GM18507 (cell line): ENCODE results near the gene OLFML2A.
A peak's percentile ranks its signal among the peaks of the same experiment; 100 is the strongest.

ENCODE experiments used
- DNase-seq: peaks from one replicate; pipeline ENCODE4 v3.0.0; 2011; ENCODE audit warnings: low read depth; ENCODE audit not compliant: insufficient read length; ENCODE audit errors: extremely low spot score
- FAIRE-seq: peaks from 2 replicates; lab custom pipeline; 2011; peaks lifted over from hg19 to GRCh38; lab: Jason Lieb, UNC

OLFML2A gene

DNA sequence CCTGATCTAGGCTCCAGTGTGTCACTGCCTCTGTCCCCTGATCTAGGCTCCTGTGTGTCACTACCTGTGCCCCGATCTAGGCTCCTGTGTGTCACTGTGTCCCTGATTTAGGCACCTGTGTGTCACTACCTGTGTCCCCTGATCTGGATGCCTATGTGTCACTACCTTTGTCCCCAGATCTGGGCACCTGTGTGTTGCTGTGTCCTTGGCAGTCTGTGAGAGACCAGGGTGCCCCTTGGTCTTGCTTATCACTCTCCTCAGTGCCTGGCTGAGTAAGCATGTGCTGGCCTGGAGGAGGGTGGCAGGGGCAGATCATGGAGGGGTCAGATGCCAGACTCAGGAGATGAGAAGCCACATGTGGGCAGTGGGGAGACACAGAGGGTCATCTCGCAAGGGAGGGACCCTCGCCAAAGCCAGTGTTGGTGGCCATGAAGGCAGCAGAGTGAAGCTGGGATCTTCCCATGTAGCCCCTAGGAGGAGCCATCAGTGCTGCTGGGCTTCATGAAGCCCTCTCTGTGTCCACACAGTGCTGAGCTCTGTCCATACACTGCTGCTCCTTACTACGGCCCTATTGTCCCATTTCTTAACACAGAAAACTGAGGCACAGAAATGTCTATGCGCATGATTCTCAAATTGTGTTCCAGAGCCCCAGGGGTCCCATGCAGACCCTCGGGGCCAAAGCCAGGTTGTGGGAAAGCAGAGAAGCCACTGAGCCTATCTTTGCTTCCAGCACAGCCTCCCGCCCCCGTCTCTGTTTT lies 15.5 kb downstream of the OLFML2A start:
- DNase-seq (no peak), FAIRE-seq (no peak)

DNA sequence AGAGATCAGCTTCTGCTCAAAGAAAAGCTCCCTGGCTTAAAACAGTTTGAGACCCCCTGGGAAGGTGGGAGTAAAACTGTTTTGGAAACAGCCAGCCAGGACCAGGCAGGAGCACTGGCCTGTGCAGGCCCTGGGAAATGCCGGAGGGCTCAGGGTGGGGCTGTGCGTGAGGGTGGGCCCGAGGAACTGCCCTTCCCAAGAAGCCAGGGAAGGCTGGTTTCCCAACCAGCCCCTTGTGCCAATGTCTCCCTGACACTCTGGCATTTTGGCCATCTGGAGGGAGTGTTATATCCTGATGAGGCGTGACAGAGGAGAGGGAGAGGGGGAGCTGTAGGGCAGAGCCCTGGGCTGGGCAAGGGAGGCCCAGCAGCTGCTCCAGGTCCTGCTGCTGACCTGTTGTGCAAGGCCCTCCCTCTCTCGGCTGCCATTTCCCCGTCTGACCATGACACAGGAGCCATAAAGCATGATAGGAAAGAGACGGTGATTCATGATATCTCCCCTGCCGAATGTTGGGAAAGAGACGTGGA lies 16.1 kb downstream of the OLFML2A start:
- DNase-seq (no peak), FAIRE-seq (no peak)

DNA sequence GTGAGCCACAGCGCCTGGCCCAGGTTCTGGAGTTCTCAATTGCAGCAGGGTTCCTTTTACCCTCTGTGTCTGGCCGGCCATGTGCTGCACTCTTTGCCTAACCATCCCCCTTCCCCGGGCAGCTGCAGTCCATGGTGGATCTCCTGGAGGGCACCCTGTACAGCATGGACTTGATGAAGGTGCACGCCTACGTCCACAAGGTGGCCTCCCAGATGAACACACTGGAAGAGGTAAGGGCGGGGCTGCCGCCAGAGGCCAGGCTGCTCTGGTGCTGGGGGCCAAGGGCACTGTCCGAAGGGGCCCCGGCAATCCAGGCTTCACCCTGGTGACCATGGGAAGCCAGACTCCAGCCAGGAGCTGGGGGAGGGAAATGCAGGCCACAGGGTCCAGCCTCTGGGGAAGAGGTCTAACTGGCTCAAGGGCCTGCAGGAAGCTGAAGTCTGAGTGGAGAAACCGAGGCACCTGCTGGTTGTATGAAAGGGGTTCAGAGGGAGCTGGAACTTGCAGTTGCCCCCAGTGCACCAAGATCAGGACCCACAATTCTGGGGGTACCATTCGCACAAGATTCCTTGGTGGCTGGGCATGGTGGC lies 18.1 kb downstream of the OLFML2A start:
- DNase-seq: no peak
- no peak for FAIRE-seq

DNA sequence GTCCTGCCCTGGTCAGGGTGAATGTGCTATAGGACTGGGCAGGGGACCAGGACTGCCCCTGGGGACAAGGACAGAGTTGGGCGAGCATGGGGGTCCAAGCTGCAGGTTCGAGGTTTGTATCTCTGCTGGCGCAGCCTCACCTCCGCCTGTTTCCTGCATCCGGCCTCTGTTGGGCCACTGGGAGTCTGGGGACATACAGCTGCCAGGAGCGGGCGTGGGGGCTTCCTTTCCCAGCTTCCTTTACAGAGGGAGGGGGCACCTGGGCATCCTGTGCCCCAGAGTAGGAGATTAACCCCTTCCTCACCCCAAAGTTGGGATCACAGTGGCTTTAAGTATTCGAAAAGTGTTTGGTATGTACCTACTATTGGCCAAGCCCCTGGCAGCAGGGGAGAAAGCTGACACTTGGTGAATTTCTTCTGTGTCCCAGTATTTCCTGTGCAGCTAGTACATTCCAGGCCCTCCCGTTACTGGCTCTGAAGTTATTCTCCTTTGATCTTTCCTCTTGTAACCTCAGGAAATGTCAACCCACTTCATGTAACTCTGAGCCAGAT lies 19.0 kb downstream of the OLFML2A start:
- no peak for DNase-seq
- FAIRE-seq: no peak

DNA sequence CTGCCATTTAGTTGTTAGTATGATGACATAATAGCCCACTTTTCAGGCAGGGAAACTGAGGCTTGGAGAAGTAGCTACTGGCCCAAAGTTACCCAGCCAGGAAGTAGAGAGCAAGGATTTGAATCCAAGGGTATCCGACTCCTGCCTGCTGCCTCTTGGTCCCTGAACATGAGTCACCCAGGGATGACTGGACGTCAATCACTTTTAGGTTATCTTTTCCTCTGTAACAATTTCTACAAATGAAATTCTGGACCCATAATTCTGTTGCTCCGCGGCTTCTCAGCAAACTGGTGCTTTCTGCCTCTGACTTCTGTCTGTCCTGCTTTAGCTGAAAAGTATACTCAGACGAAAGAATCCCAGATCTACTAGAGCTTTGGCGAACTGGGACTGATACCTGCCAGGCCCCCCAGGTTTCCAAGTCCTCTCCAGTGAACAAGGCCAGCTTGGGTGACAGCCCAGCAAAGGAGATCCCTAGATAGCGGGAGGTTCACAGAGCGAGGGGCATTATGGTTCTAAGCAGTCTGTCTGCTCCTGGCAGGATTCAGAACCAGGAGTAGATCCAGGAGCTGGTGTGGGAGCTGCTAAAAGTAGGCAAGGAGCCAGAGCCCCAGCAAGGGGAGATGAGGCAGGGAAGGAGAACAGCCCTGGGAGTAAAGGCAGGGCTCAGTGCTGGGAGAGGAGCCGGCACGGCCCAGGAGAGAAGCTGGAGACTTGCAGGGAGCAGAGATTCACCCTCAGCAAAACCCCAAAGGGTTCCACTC lies 20.6 kb downstream of the OLFML2A start:
- FAIRE-seq (no peak), DNase-seq (no peak)

DNA sequence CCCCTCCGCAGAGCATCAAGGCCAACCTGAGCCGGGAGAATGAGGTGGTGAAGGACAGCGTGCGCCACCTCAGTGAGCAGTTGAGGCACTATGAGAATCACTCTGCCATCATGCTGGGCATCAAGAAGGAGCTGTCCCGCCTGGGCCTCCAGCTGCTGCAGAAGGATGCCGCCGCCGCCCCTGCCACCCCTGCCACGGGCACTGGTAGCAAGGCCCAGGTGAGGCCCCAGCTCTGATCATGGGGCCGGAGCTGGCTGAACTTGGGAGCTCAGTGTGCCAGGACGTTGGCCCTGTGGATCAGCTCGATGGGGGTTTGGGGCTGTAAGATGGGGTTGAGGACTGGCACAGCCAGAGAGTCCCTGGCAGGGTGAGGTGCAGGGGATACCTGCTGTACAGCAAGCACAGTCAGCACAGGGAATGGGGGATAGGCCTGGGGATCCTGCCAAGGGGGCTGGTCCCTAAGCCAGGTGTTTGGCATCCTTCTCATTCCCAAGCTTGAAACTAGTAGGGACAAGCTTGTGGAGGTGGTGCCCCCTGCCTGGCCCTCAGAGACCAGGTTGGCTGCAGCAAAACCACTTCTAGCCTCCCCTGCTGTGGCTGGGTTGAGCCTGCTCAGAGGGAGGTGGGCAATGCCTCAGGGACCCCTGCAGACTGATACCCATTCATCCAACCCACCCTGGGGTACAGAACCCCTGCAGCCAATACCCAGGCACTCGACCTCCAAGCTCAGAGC lies 22.5 kb downstream of the OLFML2A start:
- FAIRE-seq (no peak), DNase-seq (no peak)

DNA sequence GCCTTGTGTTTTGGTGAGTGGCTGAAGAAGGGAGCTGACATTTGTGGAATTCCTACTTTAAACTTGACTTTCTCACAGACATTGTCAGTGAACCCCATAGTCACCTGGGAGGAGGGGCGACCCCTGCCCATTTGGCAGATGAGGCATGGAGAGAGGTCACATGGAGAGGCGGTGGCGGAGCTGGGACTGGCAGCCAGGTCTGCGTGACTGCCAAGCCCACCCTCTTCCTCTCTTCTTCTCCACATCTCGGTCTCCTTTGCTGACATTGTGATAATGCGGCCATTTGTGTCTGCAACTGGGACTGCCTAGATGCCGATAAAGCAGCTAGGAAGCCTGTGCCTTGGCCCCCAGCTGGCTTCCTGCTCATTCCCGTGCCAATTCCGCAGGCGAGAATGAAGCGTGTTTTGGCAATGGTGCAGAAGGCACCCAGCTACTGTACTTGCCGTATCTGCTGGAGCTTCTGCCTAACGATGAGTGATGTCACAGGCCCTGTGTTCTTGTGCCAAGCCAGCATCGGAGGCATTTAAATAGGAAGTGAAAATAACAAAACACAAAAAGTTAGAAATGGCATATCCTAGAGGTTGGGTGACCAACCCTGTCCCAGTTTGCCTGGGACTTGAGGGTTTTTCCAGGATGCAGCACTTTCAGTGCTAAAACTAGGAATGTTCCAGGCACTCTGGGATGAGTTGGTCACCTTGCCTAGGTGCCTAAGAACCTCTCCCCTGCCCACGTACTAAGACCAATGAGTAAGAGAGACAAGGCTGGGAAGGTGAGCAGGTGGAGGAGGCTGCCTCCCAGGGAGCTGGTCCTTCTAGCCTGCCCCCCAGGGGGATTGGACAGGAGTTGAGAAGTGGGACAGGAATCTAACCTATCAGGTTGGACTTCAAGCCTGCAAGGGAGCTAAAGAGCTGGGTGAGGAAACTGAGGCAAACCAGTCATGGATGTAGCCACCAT lies 23.6 kb downstream of the OLFML2A start:
- FAIRE-seq (peak; percentile 54), DNase-seq (no peak)

DNA sequence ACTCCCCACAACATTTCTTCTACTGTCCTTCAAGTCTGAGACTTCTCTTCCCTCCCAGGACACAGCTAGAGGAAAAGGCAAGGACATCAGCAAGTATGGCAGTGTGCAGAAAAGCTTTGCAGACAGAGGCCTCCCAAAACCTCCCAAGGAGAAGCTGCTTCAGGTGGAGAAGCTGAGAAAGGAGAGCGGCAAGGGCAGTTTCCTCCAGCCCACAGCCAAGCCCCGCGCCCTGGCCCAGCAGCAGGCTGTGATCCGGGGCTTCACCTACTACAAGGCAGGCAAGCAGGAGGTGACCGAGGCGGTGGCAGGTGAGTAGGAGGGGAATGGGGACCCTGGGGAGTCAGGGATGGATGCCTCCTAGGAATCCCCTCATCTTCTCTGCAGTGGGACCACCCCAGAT lies 24.4 kb downstream of the OLFML2A start:
- FAIRE-seq (no peak), DNase-seq (no peak)

DNA sequence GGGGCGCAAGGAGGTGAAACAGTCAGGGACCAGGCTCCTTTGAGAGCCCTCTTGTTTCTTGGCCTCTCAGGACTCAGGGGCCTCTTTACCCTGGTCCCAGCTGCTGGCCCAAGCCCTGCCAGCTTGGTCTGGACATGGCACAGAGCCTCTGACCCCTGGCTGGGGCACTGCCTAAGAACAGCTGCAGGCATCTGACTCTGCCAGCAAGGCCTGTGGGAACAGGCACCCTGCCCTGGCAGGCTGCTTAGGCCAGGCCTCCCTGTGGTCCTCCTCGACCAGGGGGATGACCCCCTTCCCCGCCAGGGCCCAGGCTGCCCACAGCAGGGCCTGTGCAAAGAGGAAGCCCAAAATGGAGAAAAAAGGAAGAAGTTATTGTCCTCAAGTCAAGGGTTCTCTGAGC lies 25.5 kb downstream of the OLFML2A start:
- FAIRE-seq: no peak
- DNase-seq: no peak

DNA sequence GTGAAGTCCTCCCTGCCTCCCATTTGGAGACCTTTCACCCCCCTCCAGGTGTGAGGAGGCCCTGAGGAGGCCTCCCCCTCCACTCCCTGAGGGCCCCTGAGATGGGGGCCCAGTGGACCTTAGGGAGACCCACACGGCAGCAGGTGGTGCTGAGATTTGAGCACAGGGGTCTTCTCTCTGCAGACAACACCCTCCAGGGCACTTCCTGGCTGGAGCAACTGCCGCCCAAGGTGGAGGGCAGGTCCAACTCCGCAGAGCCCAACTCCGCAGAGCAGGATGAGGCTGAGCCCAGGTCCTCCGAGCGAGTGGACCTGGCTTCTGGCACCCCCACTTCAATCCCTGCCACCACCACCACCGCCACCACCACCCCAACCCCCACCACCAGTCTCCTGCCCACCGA lies 27.0 kb downstream of the OLFML2A start:
- FAIRE-seq (no peak), DNase-seq (no peak)

DNA sequence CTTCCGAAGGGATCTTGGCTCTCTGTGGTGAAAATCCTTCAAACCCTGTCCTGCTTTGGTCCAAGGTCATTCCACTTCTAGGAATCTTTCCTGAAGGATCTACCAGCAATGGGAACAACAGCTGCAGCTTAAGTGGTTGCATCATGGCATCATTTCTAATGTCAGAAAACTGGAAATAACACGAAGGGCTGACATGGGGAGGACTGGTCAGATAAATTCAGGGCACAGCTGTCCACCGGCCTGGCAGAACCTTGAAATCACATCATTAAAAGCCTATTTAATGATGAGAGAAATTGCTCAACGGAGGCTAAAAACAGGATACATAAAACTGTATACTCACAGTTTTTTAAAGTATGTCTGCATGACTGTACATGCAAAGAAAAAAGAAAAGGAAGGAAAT lies 28.3 kb downstream of the OLFML2A start:
- DNase-seq (no peak), FAIRE-seq (no peak)

DNA sequence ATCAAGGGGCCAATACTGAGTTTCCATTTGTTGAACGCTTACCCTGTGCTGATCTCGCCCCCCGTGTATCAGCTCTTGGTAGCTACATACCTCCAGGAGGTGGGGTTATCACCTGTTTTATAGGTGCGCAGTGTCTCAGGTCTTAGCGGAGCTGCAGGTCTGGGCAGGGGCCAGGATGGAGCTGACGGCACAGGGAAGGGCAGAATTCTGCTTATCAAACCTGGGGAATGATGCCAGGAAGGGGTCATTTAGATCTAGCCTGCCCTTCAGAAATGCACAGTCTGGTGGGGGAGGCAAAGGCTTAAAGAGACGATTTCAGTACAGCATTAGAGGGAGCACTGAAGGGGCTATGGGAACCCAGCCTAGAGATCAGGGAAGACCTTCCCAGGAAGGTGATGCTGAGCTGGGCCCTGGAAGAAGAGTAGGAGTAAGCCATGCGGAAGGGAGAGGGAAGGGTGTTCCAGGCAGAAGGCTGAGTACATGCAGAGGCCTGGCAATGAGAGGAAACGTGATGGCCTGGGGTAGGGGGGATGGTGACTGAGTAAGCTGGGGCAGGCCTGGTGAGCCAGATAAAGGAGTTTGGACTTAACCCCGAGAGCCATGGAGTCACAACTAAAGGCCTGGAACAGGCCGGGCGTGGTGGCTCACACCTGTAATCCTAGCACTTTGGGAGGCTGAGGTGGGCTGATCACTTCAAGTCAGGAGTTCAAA lies 31.5 kb downstream of the OLFML2A start:
- DNase-seq: no peak
- no peak for FAIRE-seq

DNA sequence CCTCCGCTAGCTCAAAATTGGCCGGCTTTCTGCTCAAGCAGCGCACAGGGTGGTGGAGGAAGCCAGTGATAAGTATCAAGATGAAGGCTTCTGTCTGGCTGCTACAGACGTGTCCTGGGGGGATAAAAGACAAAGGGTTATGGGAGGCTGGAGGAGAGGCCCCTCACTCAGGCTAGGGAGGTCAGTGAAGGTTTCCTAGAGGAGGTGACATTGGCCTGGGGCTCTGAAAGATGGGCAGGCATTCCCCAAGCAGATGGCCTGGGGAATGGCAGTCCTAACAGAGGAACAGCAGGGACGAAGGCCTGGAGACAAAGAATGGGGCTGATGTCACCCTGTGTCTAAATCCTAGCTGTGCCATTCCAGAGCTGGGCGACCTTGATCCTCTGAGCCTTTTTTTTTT lies 32.3 kb downstream of the OLFML2A start:
- FAIRE-seq (no peak), DNase-seq (no peak)

DNA sequence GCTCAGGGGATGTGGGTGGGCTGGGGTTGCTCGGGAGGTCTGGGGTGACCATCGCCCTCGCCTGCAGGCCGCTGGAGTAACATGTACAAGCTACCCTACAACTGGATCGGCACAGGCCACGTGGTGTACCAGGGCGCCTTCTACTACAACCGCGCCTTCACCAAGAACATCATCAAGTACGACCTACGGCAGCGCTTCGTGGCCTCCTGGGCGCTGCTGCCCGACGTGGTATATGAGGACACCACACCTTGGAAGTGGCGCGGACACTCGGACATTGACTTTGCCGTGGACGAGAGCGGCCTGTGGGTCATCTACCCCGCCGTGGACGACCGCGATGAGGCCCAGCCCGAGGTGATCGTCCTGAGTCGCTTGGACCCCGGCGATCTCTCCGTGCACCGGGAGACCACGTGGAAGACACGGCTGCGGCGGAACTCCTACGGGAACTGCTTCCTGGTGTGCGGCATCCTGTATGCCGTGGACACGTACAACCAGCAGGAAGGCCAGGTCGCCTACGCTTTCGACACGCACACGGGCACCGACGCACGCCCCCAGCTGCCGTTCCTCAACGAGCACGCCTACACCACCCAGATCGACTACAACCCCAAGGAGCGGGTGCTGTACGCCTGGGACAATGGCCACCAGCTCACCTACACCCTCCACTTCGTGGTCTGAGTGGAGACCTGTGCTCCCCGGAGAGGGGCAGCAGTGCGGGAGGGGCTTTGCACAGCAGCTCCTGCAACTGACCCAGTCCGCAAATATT lies 33.0 kb downstream of the OLFML2A start:
- no peak for DNase-seq
- FAIRE-seq: no peak

DNA sequence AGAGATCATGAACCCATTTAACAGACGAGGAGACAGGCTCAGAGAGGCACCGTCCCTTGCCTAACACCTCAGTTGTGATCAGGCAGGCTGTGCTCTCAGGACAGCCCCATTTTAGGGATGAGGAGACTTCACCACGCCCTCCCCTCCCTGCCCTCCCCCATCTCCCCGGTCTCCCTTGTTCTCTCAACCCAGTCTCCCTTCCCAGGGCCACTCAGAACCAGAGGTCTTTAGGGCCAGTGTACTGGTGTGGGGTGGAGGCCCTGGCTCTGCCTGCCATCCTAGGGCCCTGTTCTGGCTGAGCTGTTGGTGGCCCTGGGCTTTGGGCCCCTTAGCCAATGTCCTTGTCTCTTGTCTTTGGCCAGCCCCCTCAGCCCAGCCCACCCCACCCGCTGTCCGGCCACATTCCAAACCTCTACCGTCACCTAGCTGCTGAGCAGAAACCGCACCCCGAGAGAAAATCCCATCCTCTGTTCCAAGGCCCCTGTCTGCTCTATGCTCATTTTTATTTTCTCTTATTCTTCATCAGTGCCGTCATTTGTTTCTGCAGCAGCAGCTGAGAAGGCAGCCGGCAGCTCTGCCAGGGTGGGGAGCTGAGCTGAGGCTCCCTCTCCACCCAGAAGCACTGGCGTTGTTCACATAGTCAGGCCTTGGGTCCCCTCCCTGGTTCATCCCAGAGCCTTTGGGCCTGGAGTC lies 33.9 kb downstream of the OLFML2A start:
- FAIRE-seq (no peak), DNase-seq (no peak)

DNA sequence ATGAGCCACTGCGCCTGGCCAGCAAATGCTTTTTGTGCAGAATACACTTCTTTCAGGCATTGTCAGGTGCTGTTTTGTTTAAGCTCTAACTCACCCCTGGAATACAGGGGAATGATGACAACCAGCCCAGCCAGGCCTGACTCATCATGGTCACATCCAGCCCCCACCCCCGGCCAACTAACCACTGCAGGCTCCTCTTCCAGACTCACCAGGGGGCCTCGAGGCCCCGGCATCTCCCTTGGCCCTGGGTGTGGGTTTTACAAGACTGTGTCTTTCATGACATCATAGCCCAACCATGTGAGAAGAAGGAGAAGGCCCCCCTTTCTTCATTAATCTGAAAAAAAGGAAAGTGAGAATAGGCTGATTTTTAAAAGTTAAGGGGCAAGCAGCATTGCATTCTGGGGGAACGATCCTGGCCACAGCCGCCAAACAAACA lies 35.5 kb downstream of the OLFML2A start:
- DNase-seq (no peak), FAIRE-seq (no peak)

DNA sequence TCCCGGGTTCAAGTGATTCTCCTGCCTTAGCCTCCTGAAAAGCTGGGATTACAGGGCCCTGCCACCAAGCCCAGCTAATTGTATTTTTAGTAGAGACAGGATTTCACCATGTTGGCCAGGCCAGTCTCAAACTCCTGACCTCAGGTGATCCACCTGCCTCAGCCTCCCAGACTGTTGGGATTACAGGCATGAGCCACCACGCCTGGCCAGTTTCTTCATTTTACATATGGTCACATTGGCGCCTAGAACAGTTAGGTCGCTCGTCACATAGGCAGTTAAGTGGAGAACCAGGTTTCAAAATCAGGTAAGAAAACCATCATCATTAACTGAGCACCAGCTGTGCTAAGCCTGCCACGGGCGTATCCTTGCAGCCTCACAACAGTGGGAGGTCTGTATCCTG lies 36.1 kb downstream of the OLFML2A start:
- no peak for FAIRE-seq
- DNase-seq: no peak
